ENCODE measurements around the gene KPNA1. TPM values are rescaled to one million over a fixed set of nuclear protein-coding genes. Genes with fewer than 3 reads are reported as not detected.

Gene KPNA1
- total and polyA plus RNA-seq, 2 of the 13 experiments (the other 11 are each of a cell fraction or from before 2014, with no cell fraction given): 15.4 to 30.0 TPM

DNA sequence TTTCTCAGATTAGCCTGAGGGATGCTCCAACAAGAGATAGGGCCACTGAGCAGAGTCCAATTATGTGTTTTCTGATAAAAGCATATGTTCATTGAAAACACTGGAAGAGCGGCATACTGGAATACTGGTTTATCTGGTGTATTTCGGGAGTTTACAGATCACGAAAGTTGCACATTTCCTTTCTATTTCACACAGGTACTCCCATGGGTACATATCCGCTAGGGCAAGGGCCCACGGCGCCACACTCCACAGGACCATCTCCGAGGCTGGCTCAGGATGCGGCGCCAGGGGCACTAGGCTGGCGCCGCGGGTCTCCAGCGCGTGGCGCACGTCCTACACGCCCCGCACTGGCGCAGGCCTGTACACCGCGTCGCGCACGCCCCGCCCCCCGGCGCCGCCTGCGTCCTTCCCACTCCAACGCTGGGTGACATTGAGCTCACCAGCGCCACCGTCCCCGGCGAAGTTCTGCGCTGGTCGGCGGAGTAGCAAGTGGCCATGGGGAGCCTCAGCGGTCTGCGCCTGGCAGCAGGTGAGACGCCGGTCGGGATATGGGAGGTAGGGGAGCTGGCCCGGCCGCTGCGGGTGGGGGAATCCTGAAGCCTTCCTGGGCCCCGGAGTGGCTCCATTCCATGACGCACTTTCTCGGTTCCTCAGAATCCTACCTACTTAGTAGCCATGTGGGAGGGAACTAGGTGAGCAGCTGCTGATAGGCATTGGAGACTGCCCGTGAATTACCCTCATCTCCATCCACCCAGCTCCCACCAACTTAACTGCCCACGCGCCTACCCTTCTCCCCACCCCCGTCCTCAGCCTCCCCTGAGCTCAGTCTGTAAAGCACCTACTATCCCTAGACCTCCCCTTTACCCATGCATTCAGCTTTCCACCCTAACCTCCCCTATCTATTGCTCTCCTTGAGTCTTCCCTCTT lies 130.7 kb downstream of the KPNA1 start, which contains the start of gene FAM162A (continued):
- TF ChIP-seq, protein P1, sequence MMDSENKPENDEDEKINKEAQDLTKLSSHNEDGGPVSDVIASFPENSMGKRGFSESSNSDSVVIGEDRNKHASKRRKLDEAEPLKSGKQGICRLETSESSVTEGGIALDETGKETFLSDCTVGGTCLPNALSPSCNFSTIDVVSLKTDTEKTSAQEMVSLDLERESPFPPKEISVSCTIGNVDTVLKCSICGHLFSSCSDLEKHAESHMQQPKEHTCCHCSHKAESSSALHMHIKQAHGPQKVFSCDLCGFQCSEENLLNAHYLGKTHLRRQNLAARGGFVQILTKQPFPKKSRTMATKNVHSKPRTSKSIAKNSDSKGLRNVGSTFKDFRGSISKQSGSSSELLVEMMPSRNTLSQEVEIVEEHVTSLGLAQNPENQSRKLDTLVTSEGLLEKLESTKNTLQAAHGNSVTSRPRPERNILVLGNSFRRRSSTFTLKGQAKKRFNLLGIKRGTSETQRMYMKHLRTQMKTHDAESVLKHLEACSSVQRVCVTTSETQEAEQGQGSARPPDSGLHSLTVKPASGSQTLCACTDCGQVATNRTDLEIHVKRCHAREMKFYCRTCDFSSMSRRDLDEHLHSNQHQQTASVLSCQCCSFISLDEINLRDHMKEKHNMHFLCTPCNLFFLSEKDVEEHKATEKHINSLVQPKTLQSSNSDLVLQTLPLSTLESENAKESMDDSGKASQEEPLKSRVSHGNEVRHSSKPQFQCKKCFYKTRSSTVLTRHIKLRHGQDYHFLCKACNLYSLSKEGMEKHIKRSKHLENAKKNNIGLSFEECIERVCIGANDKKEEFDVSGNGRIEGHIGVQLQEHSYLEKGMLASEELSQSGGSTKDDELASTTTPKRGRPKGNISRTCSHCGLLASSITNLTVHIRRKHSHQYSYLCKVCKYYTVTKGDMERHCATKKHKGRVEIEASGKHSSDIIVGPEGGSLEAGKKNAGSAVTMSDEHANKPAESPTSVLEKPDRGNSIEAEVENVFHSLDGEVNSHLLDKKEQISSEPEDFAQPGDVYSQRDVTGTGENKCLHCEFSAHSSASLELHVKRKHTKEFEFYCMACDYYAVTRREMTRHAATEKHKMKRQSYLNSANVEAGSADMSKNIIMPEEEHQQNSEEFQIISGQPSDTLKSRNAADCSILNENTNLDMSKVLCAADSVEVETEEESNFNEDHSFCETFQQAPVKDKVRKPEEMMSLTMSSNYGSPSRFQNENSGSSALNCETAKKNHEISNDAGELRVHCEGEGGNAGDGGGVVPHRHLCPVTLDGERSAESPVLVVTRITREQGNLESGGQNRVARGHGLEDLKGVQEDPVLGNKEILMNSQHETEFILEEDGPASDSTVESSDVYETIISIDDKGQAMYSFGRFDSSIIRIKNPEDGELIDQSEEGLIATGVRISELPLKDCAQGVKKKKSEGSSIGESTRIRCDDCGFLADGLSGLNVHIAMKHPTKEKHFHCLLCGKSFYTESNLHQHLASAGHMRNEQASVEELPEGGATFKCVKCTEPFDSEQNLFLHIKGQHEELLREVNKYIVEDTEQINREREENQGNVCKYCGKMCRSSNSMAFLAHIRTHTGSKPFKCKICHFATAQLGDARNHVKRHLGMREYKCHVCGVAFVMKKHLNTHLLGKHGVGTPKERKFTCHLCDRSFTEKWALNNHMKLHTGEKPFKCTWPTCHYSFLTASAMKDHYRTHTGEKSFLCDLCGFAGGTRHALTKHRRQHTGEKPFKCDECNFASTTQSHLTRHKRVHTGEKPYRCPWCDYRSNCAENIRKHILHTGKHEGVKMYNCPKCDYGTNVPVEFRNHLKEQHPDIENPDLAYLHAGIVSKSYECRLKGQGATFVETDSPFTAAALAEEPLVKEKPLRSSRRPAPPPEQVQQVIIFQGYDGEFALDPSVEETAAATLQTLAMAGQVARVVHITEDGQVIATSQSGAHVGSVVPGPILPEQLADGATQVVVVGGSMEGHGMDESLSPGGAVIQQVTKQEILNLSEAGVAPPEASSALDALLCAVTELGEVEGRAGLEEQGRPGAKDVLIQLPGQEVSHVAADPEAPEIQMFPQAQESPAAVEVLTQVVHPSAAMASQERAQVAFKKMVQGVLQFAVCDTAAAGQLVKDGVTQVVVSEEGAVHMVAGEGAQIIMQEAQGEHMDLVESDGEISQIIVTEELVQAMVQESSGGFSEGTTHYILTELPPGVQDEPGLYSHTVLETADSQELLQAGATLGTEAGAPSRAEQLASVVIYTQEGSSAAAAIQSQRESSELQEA (CRISPR knock-in tag; IDR thresholded peaks at IDR 0.05; ENCODE audit: not compliant biosample characterization): peak; percentile 93
- TF ChIP-seq MAFF (IDR thresholded peaks at IDR 0.05; ENCODE audit: low read depth, low read length) (no peak), MEIS2 (CRISPR knock-in tag; IDR thresholded peaks at IDR 0.05) (peak; percentile 93), CCAR2 (optimal IDR thresholded peaks at IDR 0.05; ENCODE audit: low read depth, low read length) (no peak), ZNF451 (CRISPR knock-in tag; IDR thresholded peaks at IDR 0.05) (peak; percentile 90)
- TF ChIP-seq, protein P2, sequence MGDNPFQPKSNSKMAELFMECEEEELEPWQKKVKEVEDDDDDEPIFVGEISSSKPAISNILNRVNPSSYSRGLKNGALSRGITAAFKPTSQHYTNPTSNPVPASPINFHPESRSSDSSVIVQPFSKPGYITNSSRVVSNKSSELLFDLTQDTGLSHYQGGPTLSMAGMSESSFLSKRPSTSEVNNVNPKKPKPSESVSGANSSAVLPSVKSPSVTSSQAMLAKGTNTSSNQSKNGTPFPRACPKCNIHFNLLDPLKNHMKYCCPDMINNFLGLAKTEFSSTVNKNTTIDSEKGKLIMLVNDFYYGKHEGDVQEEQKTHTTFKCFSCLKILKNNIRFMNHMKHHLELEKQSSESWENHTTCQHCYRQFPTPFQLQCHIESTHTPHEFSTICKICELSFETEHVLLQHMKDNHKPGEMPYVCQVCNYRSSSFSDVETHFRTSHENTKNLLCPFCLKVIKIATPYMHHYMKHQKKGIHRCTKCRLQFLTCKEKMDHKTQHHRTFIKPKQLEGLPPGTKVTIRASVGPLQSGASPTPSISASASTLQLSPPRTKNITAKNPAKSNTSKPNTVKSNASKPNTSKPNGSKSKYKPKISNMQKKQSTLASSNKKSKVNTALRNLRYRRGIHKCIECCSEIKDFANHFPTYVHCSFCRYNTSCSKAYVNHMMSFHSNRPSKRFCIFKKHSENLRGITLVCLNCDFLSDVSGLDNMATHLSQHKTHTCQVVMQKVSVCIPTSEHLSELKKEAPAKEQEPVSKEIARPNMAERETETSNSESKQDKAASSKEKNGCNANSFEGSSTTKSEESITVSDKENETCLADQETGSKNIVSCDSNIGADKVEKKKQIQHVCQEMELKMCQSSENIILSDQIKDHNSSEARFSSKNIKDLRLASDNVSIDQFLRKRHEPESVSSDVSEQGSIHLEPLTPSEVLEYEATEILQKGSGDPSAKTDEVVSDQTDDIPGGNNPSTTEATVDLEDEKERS (CRISPR knock-in tag; IDR thresholded peaks at IDR 0.05): peak; percentile 54; the same call in 1 of the 2 replicates
- TF ChIP-seq, protein P3, sequence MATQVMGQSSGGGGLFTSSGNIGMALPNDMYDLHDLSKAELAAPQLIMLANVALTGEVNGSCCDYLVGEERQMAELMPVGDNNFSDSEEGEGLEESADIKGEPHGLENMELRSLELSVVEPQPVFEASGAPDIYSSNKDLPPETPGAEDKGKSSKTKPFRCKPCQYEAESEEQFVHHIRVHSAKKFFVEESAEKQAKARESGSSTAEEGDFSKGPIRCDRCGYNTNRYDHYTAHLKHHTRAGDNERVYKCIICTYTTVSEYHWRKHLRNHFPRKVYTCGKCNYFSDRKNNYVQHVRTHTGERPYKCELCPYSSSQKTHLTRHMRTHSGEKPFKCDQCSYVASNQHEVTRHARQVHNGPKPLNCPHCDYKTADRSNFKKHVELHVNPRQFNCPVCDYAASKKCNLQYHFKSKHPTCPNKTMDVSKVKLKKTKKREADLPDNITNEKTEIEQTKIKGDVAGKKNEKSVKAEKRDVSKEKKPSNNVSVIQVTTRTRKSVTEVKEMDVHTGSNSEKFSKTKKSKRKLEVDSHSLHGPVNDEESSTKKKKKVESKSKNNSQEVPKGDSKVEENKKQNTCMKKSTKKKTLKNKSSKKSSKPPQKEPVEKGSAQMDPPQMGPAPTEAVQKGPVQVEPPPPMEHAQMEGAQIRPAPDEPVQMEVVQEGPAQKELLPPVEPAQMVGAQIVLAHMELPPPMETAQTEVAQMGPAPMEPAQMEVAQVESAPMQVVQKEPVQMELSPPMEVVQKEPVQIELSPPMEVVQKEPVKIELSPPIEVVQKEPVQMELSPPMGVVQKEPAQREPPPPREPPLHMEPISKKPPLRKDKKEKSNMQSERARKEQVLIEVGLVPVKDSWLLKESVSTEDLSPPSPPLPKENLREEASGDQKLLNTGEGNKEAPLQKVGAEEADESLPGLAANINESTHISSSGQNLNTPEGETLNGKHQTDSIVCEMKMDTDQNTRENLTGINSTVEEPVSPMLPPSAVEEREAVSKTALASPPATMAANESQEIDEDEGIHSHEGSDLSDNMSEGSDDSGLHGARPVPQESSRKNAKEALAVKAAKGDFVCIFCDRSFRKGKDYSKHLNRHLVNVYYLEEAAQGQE (IDR thresholded peaks at IDR 0.05; ENCODE audit: borderline replicate concordance in 1 of 2, low read depth in 1 of 2, low read length in 2 of 2): no peak; a peak in 1 of 4 replicates
- TF ChIP-seq, protein P4, sequence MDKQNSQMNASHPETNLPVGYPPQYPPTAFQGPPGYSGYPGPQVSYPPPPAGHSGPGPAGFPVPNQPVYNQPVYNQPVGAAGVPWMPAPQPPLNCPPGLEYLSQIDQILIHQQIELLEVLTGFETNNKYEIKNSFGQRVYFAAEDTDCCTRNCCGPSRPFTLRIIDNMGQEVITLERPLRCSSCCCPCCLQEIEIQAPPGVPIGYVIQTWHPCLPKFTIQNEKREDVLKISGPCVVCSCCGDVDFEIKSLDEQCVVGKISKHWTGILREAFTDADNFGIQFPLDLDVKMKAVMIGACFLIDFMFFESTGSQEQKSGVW (CRISPR knock-in tag; IDR thresholded peaks at IDR 0.05; ENCODE audit: borderline replicate concordance): no peak

Data from HepG2 (cell line).